Activated T-cell treated with anti-CD3 and anti-CD28 coated beads, Interleukin-2, amount 50 U/mL, for 72 hours (primary cell): ENCODE data around the gene MTF2. TPM values are rescaled to one million over a fixed set of nuclear protein-coding genes. Genes with fewer than 3 reads are reported as not detected.
A peak's percentile ranks its signal among the peaks of the same experiment; 100 is the strongest.

Experiments
- ATAC-seq, 2 donors: fragments of 150-1000 bp; cut with Tn5 transposase; replicated peaks in 1 of 2; 2 replicates each; pipeline ENCODE4 v1.10.0; 2021; ENCODE audit warnings: moderate library complexity in 2 of 2, mild to moderate bottlenecking in 1 of 2
- DNase-seq, 2 donors: peaks; one replicate each; pipeline ENCODE4 v3.0.0; 2021 to 2022; ENCODE audit warnings: mixed read lengths in 1 of 2
- H3K27ac Mint-ChIP-seq: one replicate; pipeline ENCODE4 v1.8.0; 2022; ENCODE audit warnings: mild to moderate bottlenecking, moderate library complexity, mixed read lengths
- H3K27me3 Mint-ChIP-seq: one replicate; pipeline ENCODE4 v1.8.0; 2022; ENCODE audit warnings: low read depth, mixed read lengths
- H3K36me3 Mint-ChIP-seq, 2 donors: one replicate each; pipeline ENCODE4 v1.8.0; 2022; ENCODE audit warnings: mixed read lengths in 2 of 2, mild to moderate bottlenecking in 1 of 2; ENCODE audit not compliant: insufficient read depth in 2 of 2
- H3K4me1 Mint-ChIP-seq: one replicate; pipeline ENCODE4 v1.8.0; 2022; ENCODE audit warnings: low read depth, mixed read lengths
- H3K4me3 Mint-ChIP-seq, 2 donors: one replicate each; pipeline ENCODE4 v1.8.0; 2022; ENCODE audit warnings: mild to moderate bottlenecking in 2 of 2, mixed read lengths in 2 of 2, moderate library complexity in 2 of 2
- H3K9me3 Mint-ChIP-seq, 2 donors: one replicate each; pipeline ENCODE4 v1.8.0; 2022; ENCODE audit warnings: mixed read lengths in 2 of 2
- total RNA-seq, 2 donors: library from RNA; stranded (reverse); gene quantifications; one replicate each; pipeline ENCODE4 v1.2.3, GENCODE V29; 2022

The MTF2 gene
- total RNA-seq, 2 donors from 2014 or later, result 45.6 to 51.7 TPM

DNA sequence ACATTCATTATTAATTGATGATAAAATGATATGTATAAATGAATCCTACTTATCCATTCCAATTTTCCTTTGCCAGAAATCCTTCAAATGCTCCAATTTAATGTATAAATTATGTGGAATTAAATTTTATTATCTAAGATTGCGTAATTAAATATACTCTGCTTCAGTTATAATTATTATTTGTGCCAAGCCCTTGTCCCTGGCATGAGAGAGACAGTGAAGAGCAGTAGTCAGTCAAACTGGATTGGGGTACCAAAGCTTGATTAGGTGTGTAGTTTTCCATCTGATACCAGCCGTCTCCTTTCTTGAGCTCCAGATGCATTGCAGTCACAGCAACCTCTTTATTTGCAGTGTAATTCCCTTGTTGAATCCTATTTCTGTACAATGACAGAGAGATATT is 22.4 kb upstream of the MTF2 start:
- ATAC-seq, result no peak
- no peak overlapping the region for H3K4me3 Mint-ChIP-seq
- DNase-seq, result no peak
- H3K4me1 Mint-ChIP-seq, result no peaks in the 10 kb centered on the region
- no peaks in the 10 kb centered on the region for H3K9me3 Mint-ChIP-seq
- peaks cover 4% of the 10 kb centered on the region for H3K27me3 Mint-ChIP-seq
- no peak overlapping the region for H3K27ac Mint-ChIP-seq
- H3K36me3 Mint-ChIP-seq, result no peaks in the 10 kb centered on the region

DNA sequence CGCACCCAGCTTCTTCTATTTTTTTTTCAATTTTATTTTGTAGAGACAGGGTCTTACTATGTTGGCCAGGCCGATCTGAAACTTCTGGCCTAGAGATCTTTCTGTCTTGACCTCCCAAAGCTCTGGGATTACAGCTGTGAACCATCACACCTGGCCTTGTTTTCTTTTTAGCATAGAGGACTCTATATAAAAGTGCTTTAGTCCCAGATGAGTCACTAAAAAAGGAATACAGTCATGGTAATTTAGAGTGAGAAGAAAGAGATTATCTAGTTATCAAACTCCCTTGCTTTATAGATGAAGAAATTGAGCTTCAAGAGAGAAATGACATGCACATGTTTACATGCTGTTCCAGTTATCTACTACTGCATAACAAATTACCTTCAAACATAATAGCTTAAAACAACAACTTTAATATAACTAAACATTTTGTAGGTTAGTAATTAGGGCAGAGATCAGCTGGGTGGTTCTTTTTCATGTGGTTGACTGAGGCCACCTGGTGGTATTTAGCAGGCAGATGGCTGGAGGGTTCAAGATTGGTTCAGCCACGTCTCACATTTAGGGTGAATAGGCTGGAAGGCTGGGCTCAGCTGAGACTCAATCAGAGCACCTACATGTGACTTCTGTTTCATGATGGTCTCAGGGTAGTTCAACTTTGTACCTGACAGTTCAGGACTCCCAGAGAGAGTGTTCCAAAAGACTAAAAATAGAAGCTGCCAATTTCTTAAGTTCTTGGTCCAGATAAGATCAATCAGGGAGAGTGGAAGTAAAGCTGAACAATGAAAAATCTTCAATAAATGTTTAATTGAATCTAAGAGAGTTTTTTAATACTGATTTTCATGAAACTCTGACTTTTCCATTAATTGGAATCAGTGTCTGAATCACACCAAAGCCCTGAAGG is 16.9 kb upstream of the MTF2 start:
- ATAC-seq (peak; percentile 75 to 85), DNase-seq (peak; percentile 45 to 52)
- H3K27ac Mint-ChIP-seq, result no peak overlapping the region
- H3K36me3 Mint-ChIP-seq, result no peaks in the 10 kb centered on the region
- no peaks in the 10 kb centered on the region for H3K4me1 Mint-ChIP-seq
- H3K9me3 Mint-ChIP-seq, result no peaks in the 10 kb centered on the region
- H3K4me3 Mint-ChIP-seq, result no peak overlapping the region
- peaks cover 4% of the 10 kb centered on the region for H3K27me3 Mint-ChIP-seq

DNA sequence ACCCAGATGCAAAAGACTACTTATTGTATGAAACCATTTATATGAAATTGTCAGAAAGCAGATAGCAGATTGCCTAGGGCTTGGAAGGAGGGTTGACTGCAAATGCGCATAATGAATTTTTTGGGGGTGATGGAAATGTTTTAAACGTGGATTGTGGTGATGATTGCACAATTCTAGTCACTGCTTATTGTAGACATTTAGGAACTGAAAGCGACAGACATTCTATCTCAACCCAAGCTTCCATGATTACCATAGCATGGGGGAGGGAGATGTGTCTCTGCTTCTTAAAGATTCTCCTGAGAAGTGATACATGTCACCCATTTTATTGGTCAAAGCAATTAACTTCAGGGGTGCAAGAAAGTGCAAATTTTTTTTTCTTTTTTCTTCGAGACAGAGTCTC is 2.8 kb upstream of the MTF2 start:
- H3K4me1 Mint-ChIP-seq, result peaks cover 30% of the 10 kb centered on the region
- no peaks in the 10 kb centered on the region for H3K9me3 Mint-ChIP-seq
- peaks cover 5 to 8% of the 10 kb centered on the region in 2 donors for H3K36me3 Mint-ChIP-seq
- ATAC-seq (no peak), DNase-seq (no peak)
- H3K4me3 Mint-ChIP-seq, result no peak overlapping the region
- no peaks in the 10 kb centered on the region for H3K27me3 Mint-ChIP-seq
- no peak overlapping the region for H3K27ac Mint-ChIP-seq

DNA sequence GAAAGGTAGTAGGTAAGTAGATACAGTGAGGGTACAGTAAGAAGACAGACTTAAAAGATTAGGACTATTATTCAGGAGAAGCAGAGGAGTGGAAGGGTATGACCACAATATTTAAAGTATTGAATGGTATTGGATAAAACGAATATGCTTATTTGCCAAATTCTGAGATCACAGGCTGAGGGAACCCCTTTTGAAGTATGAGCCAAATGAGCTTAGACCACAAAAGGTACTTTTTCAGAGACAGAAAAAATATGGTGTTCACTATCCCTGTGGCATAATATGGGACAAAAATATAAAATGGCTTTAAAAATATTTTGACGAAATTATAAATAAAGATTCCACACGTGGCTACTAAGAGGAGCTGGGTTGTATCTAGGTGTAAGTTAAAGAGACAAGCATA is 880 bp upstream of the MTF2 start:
- DNase-seq (no peak), ATAC-seq (no peak)
- Mint-ChIP-seq H3K27me3 (no peaks in the 10 kb centered on the region), H3K4me1 (peaks cover 32% of the 10 kb centered on the region), H3K9me3 (no peaks in the 10 kb centered on the region), H3K4me3 (peak overlapping the region; percentile 97 to 98), H3K27ac (peak overlapping the region; percentile 96), H3K36me3 (peaks cover 6 to 8% of the 10 kb centered on the region in 2 donors)

DNA sequence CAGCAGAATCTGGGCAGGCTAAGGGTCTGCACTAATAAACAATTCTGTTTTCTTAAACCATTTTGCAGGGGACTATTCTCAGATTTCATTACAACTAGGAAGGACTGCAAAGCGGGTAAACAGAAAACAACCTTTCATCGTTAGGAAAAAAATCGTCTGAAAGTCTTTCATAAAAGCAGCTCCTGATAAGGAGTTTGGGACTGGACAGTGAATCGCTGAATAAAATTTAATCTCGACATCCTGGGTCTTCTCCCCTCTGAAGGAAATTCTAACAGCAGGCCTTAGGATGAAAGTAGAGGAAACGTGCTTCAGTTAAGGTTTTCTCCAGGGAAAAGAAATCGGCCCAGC is 471 bp upstream of the MTF2 start:
- H3K27ac Mint-ChIP-seq, result peak overlapping the region; percentile 96
- no peaks in the 10 kb centered on the region for H3K27me3 Mint-ChIP-seq
- peaks cover 6 to 12% of the 10 kb centered on the region in 2 donors for H3K36me3 Mint-ChIP-seq
- H3K4me1 Mint-ChIP-seq, result peaks cover 36% of the 10 kb centered on the region
- no peaks in the 10 kb centered on the region for H3K9me3 Mint-ChIP-seq
- ATAC-seq (no peak), DNase-seq (peak in 1 of 2 donors; percentile 4)
- H3K4me3 Mint-ChIP-seq, result peak overlapping the region; percentile 97 to 98

DNA sequence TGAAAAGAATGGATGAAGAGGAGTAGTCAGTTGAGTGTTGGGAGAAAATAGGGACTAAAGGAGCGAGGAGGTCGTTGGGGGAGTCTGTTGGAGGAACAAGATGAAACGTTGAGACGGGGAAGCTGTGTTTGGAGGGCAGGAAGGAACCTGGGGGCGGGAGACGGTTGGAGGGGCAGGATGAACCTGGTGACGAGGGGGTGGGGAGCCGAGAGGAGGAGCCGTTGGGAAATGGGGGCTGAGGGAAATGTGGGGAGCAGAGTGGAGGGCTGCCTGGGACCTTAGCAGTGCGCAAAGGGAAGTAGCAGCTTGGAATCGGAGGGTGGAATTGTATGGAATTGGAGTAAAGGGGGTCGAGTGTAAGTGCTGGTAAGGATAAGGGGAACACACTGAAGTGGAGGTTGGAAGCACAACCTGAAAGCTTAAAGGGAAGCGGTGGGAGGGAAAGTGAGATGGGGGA is 630 bp downstream of the MTF2 start:
- Mint-ChIP-seq H3K4me1 (peaks cover 47% of the 10 kb centered on the region), H3K27me3 (no peaks in the 10 kb centered on the region), H3K27ac (peak overlapping the region; percentile 96), H3K4me3 (peak overlapping the region; percentile 97 to 98), H3K9me3 (no peaks in the 10 kb centered on the region), H3K36me3 (peaks cover 8 to 23% of the 10 kb centered on the region in 2 donors)
- ATAC-seq (peak in 1 of 2 donors; percentile 5), DNase-seq (peak; percentile 28 to 37)

DNA sequence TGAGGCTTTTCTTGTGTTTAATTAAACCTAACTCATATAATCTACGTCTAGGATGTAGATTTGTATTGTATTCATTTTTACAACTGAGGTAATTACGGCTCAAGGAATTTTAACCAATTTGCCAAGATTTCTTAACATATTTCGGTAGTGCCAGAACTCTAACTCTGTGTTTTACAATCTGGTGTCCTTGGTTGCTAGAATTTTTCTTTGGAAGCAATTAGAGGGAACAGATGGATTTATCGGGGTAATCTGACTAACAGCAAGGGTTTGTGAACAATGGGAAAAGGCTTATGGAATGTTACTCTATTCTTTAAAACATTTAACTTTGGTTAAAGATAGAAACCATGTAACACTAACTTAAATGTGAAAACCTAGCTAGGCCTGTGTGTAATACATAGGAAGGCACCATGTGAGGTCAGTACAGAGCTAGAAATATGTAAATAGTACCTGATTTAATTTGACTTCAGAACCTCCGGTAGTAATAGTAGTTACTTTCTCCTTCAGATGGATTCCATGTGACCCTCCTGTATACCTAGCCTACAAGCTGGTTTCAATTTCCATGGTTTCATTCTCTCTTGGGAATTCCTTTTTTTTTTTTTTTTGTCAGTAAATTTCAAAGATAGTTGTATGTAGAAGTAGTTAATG is 1.2 kb downstream of the MTF2 start:
- Mint-ChIP-seq H3K27me3 (no peaks in the 10 kb centered on the region), H3K27ac (peak overlapping the region; percentile 96), H3K4me3 (peak overlapping the region; percentile 97 to 98), H3K9me3 (no peaks in the 10 kb centered on the region), H3K4me1 (peaks cover 48% of the 10 kb centered on the region), H3K36me3 (peaks cover 8 to 24% of the 10 kb centered on the region in 2 donors)
- ATAC-seq (peak; percentile 55 to 58), DNase-seq (peak in 1 of 2 donors; percentile 6)

DNA sequence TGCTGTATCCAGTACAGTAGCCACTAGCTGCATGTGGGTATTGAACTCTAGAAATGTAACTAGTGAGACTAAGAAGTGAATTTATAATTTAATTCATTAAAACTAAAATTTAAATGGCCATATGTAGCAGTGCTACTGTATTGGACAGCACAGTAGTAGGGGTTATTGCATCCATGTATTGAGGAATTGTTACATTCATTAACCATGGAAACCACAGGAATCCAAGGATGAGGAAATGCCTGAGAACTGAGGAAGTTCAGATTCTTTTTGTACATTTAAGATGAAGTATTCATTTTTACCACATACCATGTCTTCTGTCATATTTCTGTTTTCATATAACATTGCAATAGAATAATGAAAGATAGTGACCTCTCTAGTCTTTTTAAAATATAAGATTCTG is 2.6 kb downstream of the MTF2 start:
- ATAC-seq (no peak), DNase-seq (no peak)
- peaks cover 9 to 35% of the 10 kb centered on the region in 2 donors for H3K36me3 Mint-ChIP-seq
- H3K27me3 Mint-ChIP-seq, result no peaks in the 10 kb centered on the region
- no peak overlapping the region for H3K27ac Mint-ChIP-seq
- no peaks in the 10 kb centered on the region for H3K9me3 Mint-ChIP-seq
- H3K4me3 Mint-ChIP-seq, result peak overlapping the region; percentile 97 to 98
- H3K4me1 Mint-ChIP-seq, result peaks cover 62% of the 10 kb centered on the region

DNA sequence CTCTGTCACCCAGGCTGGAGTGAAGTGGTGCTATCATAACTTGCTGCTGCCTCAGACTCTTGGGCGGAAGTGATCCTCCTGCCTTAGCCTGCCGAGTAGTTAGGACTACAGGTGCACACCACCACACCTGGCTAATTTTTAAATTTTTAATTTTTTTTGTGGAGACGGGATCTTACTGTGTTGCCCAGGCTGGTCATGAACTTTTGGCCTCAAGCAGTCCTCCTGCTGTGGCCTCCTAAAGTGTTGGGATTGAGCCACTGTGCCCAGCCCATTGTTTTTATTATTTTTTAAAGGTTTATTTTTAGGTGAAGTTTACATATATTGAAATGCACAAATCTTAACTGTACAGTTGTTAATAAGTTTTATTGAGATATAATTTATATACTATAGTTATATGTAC is 3.2 kb downstream of the MTF2 start:
- peaks cover 9 to 37% of the 10 kb centered on the region in 2 donors for H3K36me3 Mint-ChIP-seq
- no peaks in the 10 kb centered on the region for H3K9me3 Mint-ChIP-seq
- H3K27ac Mint-ChIP-seq, result no peak overlapping the region
- no peak for DNase-seq
- H3K4me1 Mint-ChIP-seq, result peaks cover 68% of the 10 kb centered on the region
- ATAC-seq, result no peak
- no peaks in the 10 kb centered on the region for H3K27me3 Mint-ChIP-seq
- peak overlapping the region in 1 of 2 donors; percentile 98 for H3K4me3 Mint-ChIP-seq

DNA sequence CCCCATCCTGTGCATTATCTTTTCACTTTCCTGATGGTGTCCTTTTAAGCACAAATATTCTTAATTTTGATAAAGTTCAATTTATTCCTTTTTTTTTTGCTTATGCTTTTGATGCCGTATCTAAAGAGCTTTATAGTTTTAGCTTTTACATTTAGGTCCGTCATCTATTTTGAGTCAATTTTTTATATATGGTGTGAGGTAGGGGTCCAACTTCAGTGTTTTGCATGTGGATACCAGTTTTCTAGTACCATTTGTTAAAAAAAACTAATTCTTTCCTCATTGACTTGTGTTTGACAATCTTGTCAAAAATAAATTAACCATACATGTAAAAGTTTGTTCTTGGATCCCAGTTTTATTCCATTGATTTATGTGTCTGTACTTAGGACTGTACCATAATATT is 4.9 kb downstream of the MTF2 start:
- ATAC-seq (no peak), DNase-seq (no peak)
- H3K9me3 Mint-ChIP-seq, result no peaks in the 10 kb centered on the region
- H3K36me3 Mint-ChIP-seq, result peaks cover 9 to 37% of the 10 kb centered on the region in 2 donors
- H3K4me1 Mint-ChIP-seq, result peaks cover 59% of the 10 kb centered on the region
- H3K4me3 Mint-ChIP-seq, result peak overlapping the region; percentile 24 to 34
- no peak overlapping the region for H3K27ac Mint-ChIP-seq
- H3K27me3 Mint-ChIP-seq, result no peaks in the 10 kb centered on the region

DNA sequence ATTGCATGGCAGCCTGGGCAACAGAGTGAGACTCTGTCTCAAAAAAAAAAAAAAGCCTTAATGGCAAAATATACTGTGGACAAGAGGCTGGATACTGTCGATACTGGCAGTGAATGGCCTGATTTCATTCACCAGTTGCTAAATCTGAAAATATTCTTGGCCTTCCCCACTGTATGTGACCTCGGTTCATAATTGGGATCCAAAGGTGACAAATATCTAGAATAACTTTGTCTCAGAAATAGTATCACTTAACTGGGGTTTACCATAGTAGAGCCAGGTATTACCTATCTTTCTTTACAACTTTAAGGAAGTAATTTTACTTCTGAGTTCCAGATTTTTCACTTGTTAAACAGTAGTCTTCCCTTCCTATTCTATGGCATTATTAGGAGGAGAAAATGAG is 8.4 kb downstream of the MTF2 start:
- Mint-ChIP-seq H3K36me3 (peaks cover 5 to 45% of the 10 kb centered on the region in 2 donors), H3K9me3 (no peaks in the 10 kb centered on the region), H3K4me1 (peaks cover 60% of the 10 kb centered on the region), H3K27me3 (no peaks in the 10 kb centered on the region), H3K4me3 (no peak overlapping the region), H3K27ac (no peak overlapping the region)
- ATAC-seq, result no peak
- DNase-seq, result no peak

DNA sequence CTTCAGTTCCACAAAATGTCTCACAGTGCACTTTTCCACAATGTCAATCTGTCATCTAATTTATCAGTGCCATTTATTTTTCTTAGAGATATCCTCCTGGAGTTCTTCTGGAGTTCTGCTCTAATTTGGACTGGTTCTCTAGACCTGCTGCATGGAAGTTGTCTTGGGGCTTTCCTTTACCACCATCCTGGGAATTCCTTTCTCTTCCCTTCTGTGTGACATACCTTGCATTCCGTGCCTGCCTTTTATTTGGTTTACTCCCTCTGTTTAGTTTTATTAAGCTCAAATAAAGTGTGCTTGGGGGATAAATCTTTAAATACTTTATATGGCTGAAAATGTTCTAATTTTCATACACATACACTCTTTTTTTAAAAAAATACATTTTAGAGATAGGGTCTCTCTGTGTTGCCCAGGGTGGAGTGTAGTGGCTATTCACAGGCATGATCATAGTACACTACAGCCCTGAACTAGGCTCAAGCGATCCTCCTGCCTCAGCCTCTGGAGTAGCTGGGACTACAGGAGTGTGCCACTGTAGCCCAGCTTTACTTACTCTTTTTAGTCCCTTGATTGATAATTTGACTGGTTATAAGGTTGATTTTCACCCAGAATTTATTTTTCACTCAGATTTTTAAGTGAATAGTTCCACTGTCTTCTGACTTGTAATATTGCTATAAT is 14.4 kb downstream of the MTF2 start:
- Mint-ChIP-seq H3K27ac (no peak overlapping the region), H3K27me3 (no peaks in the 10 kb centered on the region), H3K4me1 (peaks cover 55% of the 10 kb centered on the region), H3K4me3 (no peak overlapping the region), H3K36me3 (peaks cover 4 to 19% of the 10 kb centered on the region in 2 donors), H3K9me3 (no peaks in the 10 kb centered on the region)
- no peak for ATAC-seq
- no peak for DNase-seq
